ENCODE results near the gene SDHAF1. TPM values are rescaled to one million over a fixed set of nuclear protein-coding genes. Genes with fewer than 3 reads are reported as not detected.

The SDHAF1 gene
- polyA plus RNA-seq, 1 donor from 2014 or later, result 71.6 TPM

- H3K27ac ChIP-seq (ENCODE audit: low read length), result no peak overlapping the region
- H3K9me3 ChIP-seq (ENCODE audit: low read length), result no peaks in the 10 kb centered on the region
- no peak overlapping the region for H3K9ac ChIP-seq (ENCODE audit: low read length)
- H3K27me3 ChIP-seq (ENCODE audit: insufficient read depth, low read depth, low read length), result no peaks in the 10 kb centered on the region
- no peaks in the 10 kb centered on the region for H3K36me3 ChIP-seq (ENCODE audit: insufficient read depth, low read length)
- no peak for TF ChIP-seq MXI1 (conservative IDR thresholded peaks at IDR 0.05; ENCODE audit: poor library complexity, severe bottlenecking)
- TF ChIP-seq EP300 (conservative IDR thresholded peaks at IDR 0.05; ENCODE audit: poor library complexity, severe bottlenecking), result no peak
- TF ChIP-seq POLR2AphosphoS5 (IDR thresholded peaks at IDR 0.05), result no peak
- TF ChIP-seq RAD21 (conservative IDR thresholded peaks at IDR 0.05), result no peak
- TF ChIP-seq TAF1 (IDR thresholded peaks at IDR 0.05; ENCODE audit: low read depth), result no peak
- no peak for TF ChIP-seq CTCF (IDR thresholded peaks at IDR 0.05; ENCODE audit: poor library complexity, severe bottlenecking)
- TF ChIP-seq EZH2 (IDR thresholded peaks at IDR 0.05; ENCODE audit: borderline replicate concordance, insufficient read depth, low read length, poor library complexity, severe bottlenecking), result no peak
- TF ChIP-seq SMC3 (conservative IDR thresholded peaks at IDR 0.05; ENCODE audit: poor library complexity), result no peak
- TF ChIP-seq REST (IDR thresholded peaks at IDR 0.05; ENCODE audit: borderline replicate concordance), result no peak
- no peak overlapping the region for H2AFZ ChIP-seq (ENCODE audit: low read depth, low read length)
- H3K4me3 ChIP-seq (ENCODE audit: low read length), result no peak overlapping the region
- no peaks in the 10 kb centered on the region for H3K9me2 ChIP-seq (ENCODE audit: insufficient read depth, low read length)
- H3K4me2 ChIP-seq (ENCODE audit: low read length), result no peak overlapping the region
- H3F3A ChIP-seq (ENCODE audit: insufficient read depth, low read length, poor library complexity, severe bottlenecking), result no peaks in the 10 kb centered on the region
- no peaks in the 10 kb centered on the region for H3K79me2 ChIP-seq (replicated peaks; ENCODE audit: insufficient read depth, low read length)
- no peaks in the 10 kb centered on the region for H4K20me1 ChIP-seq (ENCODE audit: insufficient read depth)
Observed at GRCh38 chr19:36023432-36023831, 28.4 kb downstream of the SDHAF1 start.

- H3K9me2 ChIP-seq (ENCODE audit: insufficient read depth, low read length), result no peaks in the 10 kb centered on the region
- H3K9me3 ChIP-seq (ENCODE audit: low read length), result no peaks in the 10 kb centered on the region
- H2AFZ ChIP-seq (ENCODE audit: low read depth, low read length), result no peak overlapping the region
- H3K79me2 ChIP-seq (replicated peaks; ENCODE audit: insufficient read depth, low read length), result peaks cover 3% of the 10 kb centered on the region
- H3F3A ChIP-seq (ENCODE audit: insufficient read depth, low read length, poor library complexity, severe bottlenecking), result no peaks in the 10 kb centered on the region
- H3K4me3 ChIP-seq (ENCODE audit: low read length), result no peak overlapping the region
- H3K27ac ChIP-seq (ENCODE audit: low read length), result no peak overlapping the region
- H3K27me3 ChIP-seq (ENCODE audit: insufficient read depth, low read depth, low read length), result no peaks in the 10 kb centered on the region
- no peak overlapping the region for H3K9ac ChIP-seq (ENCODE audit: low read length)
- TF ChIP-seq MXI1 (conservative IDR thresholded peaks at IDR 0.05; ENCODE audit: poor library complexity, severe bottlenecking) (no peak), CTCF (IDR thresholded peaks at IDR 0.05; ENCODE audit: poor library complexity, severe bottlenecking) (no peak), REST (IDR thresholded peaks at IDR 0.05; ENCODE audit: borderline replicate concordance) (no peak), TAF1 (IDR thresholded peaks at IDR 0.05; ENCODE audit: low read depth) (no peak), POLR2AphosphoS5 (IDR thresholded peaks at IDR 0.05) (no peak), RAD21 (conservative IDR thresholded peaks at IDR 0.05) (no peak), EZH2 (IDR thresholded peaks at IDR 0.05; ENCODE audit: borderline replicate concordance, insufficient read depth, low read length, poor library complexity, severe bottlenecking) (no peak), EP300 (conservative IDR thresholded peaks at IDR 0.05; ENCODE audit: poor library complexity, severe bottlenecking) (no peak), SMC3 (conservative IDR thresholded peaks at IDR 0.05; ENCODE audit: poor library complexity) (no peak)
- no peaks in the 10 kb centered on the region for H3K36me3 ChIP-seq (ENCODE audit: insufficient read depth, low read length)
- H3K4me2 ChIP-seq (ENCODE audit: low read length), result no peak overlapping the region
- no peaks in the 10 kb centered on the region for H4K20me1 ChIP-seq (ENCODE audit: insufficient read depth)
Observed at GRCh38 chr19:36025541-36025940, 30.6 kb downstream of the SDHAF1 start.
